Measurements from ENCODE around the gene PPP1R1C.

DNA sequence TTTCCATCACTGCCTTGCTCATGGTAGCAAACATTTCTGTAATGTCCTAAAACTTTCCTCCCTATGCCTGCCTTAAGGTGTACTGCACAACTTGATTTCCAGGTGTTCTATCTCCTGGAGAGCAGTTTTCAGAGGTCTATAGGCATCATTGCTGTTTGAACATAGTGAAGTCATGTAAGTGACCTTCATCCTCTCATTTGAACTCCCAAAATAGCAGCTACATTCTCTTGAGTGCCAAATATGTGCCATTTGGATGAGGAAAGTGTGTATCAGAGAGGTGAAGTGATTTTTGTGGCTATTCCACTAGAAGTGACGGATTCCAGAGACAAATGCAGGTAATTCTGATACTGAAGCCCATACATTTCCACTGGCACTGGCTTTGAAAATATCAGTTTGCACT lies 3.4 kb downstream of the PPP1R1C start:
- TF ChIP-seq, protein P1, sequence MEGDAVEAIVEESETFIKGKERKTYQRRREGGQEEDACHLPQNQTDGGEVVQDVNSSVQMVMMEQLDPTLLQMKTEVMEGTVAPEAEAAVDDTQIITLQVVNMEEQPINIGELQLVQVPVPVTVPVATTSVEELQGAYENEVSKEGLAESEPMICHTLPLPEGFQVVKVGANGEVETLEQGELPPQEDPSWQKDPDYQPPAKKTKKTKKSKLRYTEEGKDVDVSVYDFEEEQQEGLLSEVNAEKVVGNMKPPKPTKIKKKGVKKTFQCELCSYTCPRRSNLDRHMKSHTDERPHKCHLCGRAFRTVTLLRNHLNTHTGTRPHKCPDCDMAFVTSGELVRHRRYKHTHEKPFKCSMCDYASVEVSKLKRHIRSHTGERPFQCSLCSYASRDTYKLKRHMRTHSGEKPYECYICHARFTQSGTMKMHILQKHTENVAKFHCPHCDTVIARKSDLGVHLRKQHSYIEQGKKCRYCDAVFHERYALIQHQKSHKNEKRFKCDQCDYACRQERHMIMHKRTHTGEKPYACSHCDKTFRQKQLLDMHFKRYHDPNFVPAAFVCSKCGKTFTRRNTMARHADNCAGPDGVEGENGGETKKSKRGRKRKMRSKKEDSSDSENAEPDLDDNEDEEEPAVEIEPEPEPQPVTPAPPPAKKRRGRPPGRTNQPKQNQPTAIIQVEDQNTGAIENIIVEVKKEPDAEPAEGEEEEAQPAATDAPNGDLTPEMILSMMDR (conservative IDR thresholded peaks at IDR 0.05 in 1 of 2, IDR thresholded peaks at IDR 0.05 in 1 of 2; ENCODE audit: extremely low read depth in 1 of 2, insufficient read depth in 1 of 2, low read depth in 1 of 2, low read length in 2 of 2), result no peak
- no peak for TF ChIP-seq EZH2 (IDR thresholded peaks at IDR 0.05; ENCODE audit: borderline replicate concordance, low read length)

All from mammary epithelial cell (primary cell).